ENCODE results near the gene SOWAHA. TPM values are rescaled to one million over a fixed set of nuclear protein-coding genes. Genes with fewer than 3 reads are reported as not detected.
"Not testable (repeated sequence)": the region's sequence is repeated elsewhere in the genome, so short reads cannot be mapped to it uniquely, and the experiment has no call there.

SOWAHA gene
- total and polyA plus RNA-seq, 2 of the 8 experiments (the other 6 are each of a cell fraction or from before 2014, with no cell fraction given), result 0.09 to 0.11 TPM

DNA sequence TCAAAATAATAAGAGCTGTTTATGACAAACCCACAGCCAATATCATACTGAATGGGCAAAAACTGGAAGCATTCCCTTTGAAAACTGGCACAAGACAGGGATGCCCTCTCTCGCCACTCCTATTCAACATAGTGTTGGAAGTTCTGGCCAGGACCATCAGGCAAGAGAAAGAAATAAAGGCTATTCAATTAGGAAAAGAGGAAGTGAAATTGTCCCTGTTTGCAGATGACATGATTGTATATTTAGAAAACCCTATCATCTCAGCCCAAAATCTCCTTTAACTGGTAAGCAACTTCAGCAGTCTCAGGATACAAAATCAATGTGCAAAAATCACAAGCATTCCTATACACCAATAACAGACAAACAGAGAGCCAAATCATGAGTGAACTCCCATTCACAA, 8.9 kb upstream of the SOWAHA start:
- H4K91ac ChIP-seq (replicated peaks; ENCODE audit: insufficient read length, low read length); H2BK5ac ChIP-seq (ENCODE audit: low read depth, low read length); H2AK5ac ChIP-seq (ENCODE audit: low read depth, low read length); H3K79me2 ChIP-seq (ENCODE audit: control insufficient read depth in 1 of 2, insufficient read depth in 2 of 2, low read length in 2 of 2); H3K4me3 ChIP-seq (ENCODE audit: extremely low read depth in 1 of 4, insufficient read depth in 2 of 4, low read depth in 3 of 4, low read length in 4 of 4); H3K56ac ChIP-seq (replicated peaks; ENCODE audit: insufficient read length, low read depth, low read length); H4K8ac ChIP-seq (ENCODE audit: extremely low read depth, insufficient read depth, low read length); H3K9me3 ChIP-seq (ENCODE audit: insufficient read depth in 2 of 2, low read depth in 1 of 2, low read length in 1 of 2); H4K20me1 ChIP-seq (replicated peaks in 1 of 2; ENCODE audit: control insufficient read depth in 1 of 2, insufficient read depth in 2 of 2, low read length in 2 of 2); H2BK12ac ChIP-seq (ENCODE audit: low read depth, low read length); H3K27ac ChIP-seq (ENCODE audit: low read depth, low read length); H2AFZ ChIP-seq (ENCODE audit: low read length); H3K27me3 ChIP-seq (replicated peaks in 1 of 4; ENCODE audit: control insufficient read depth in 3 of 4, extremely low read depth in 1 of 4, insufficient read depth in 3 of 4, low read length in 3 of 4); H2BK20ac ChIP-seq (ENCODE audit: low read length); H4K5ac ChIP-seq (ENCODE audit: insufficient read length, low read depth, low read length); H3K79me1 ChIP-seq (ENCODE audit: low read depth, low read length); H2BK15ac ChIP-seq (ENCODE audit: low read length); DNase-seq (ENCODE audit: low read depth in 1 of 2, low spot score in 2 of 2); FAIRE-seq; H2BK120ac ChIP-seq (replicated peaks; ENCODE audit: low read depth, low read length); H3K23ac ChIP-seq (ENCODE audit: insufficient read length); H3K36me3 ChIP-seq (ENCODE audit: control insufficient read depth in 2 of 4, insufficient read depth in 4 of 4, low read length in 3 of 4); H3K4me2 ChIP-seq (ENCODE audit: insufficient read depth in 1 of 2, low read depth in 2 of 2, low read length in 2 of 2); H3K23me2 ChIP-seq (ENCODE audit: low read depth, low read length); H3K9ac ChIP-seq (replicated peaks in 1 of 4; ENCODE audit: extremely low read depth in 1 of 4, low read depth in 3 of 4, low read length in 3 of 4); H3K4me1 ChIP-seq (replicated peaks in 1 of 4; ENCODE audit: control insufficient read depth in 3 of 4, insufficient read depth in 4 of 4, low read length in 3 of 4); H3K14ac ChIP-seq (ENCODE audit: insufficient read length); H3K4ac ChIP-seq (replicated peaks; ENCODE audit: insufficient read length, low read depth, low read length); H3K18ac ChIP-seq (ENCODE audit: extremely low read depth, low read length): not testable (repeated sequence)
- ChIA-PET POLR2A (ENCODE audit: partially characterized antibody) (interaction anchor here (1.0 kb wide), 1 partner anchor 12 kb away, joined by 3 read pairs; no protein-coding TSS in a partner anchor), CTCF (ENCODE audit: partially characterized antibody) (interaction anchor here (1.2 to 3.1 kb wide), 2 partner anchors 21 to 49 kb away, joined by 3 to 19 read pairs; no protein-coding TSS in a partner anchor)
- WGBS, 2 experiments (ENCODE audit: extremely low coverage in 1 of 2, insufficient coverage in 1 of 2, insufficient read length in 1 of 2, insufficient replicate concordance in 2 of 2, low coverage in 1 of 2, low lambda C conversion rate in 2 of 2, missing lambda C conversion rate in 1 of 2), result no CpG with 5 or more reads among the region's 1 CpG

DNA sequence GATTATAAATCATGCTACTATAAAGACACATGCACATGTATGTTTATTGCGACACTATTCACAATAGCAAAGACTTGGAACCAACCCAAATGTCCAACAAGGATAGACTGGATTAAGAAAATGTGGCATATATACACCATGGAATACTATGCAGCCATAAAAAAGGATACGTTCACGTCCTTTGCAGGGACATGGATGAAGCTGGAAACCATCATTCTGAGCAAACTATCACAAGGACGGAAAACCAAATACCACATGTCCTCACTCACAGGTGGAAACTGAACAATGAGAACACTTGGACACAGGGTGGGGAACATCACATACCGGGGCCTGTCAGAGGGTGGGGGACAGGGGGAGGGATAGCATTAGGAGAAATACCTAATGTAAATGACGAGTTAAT, 7.2 kb upstream of the SOWAHA start:
- H3K23me2 ChIP-seq (ENCODE audit: low read depth, low read length); H3K27ac ChIP-seq (ENCODE audit: low read depth, low read length); H3K23ac ChIP-seq (ENCODE audit: insufficient read length); POLR2A ChIA-PET (ENCODE audit: partially characterized antibody); H2AK5ac ChIP-seq (ENCODE audit: low read depth, low read length); H4K5ac ChIP-seq (ENCODE audit: insufficient read length, low read depth, low read length); H4K20me1 ChIP-seq (replicated peaks in 1 of 2; ENCODE audit: control insufficient read depth in 1 of 2, insufficient read depth in 2 of 2, low read length in 2 of 2); H3K4me2 ChIP-seq (ENCODE audit: insufficient read depth in 1 of 2, low read depth in 2 of 2, low read length in 2 of 2); H3K79me1 ChIP-seq (ENCODE audit: low read depth, low read length); H2BK15ac ChIP-seq (ENCODE audit: low read length); H2BK12ac ChIP-seq (ENCODE audit: low read depth, low read length); H3K4me1 ChIP-seq (replicated peaks in 1 of 4; ENCODE audit: control insufficient read depth in 3 of 4, insufficient read depth in 4 of 4, low read length in 3 of 4); DNase-seq (ENCODE audit: low read depth in 1 of 2, low spot score in 2 of 2); H2AFZ ChIP-seq (ENCODE audit: low read length); H2BK120ac ChIP-seq (replicated peaks; ENCODE audit: low read depth, low read length); H4K8ac ChIP-seq (ENCODE audit: extremely low read depth, insufficient read depth, low read length); H3K18ac ChIP-seq (ENCODE audit: extremely low read depth, low read length); H3K79me2 ChIP-seq (ENCODE audit: control insufficient read depth in 1 of 2, insufficient read depth in 2 of 2, low read length in 2 of 2); H3K4me3 ChIP-seq (ENCODE audit: extremely low read depth in 1 of 4, insufficient read depth in 2 of 4, low read depth in 3 of 4, low read length in 4 of 4); H2BK20ac ChIP-seq (ENCODE audit: low read length); FAIRE-seq; H3K4ac ChIP-seq (replicated peaks; ENCODE audit: insufficient read length, low read depth, low read length); H3K36me3 ChIP-seq (ENCODE audit: control insufficient read depth in 2 of 4, insufficient read depth in 4 of 4, low read length in 3 of 4); H3K27me3 ChIP-seq (replicated peaks in 1 of 4; ENCODE audit: control insufficient read depth in 3 of 4, extremely low read depth in 1 of 4, insufficient read depth in 3 of 4, low read length in 3 of 4); H3K14ac ChIP-seq (ENCODE audit: insufficient read length); H3K9me3 ChIP-seq (ENCODE audit: insufficient read depth in 2 of 2, low read depth in 1 of 2, low read length in 1 of 2); H4K91ac ChIP-seq (replicated peaks; ENCODE audit: insufficient read length, low read length); H3K9ac ChIP-seq (replicated peaks in 1 of 4; ENCODE audit: extremely low read depth in 1 of 4, low read depth in 3 of 4, low read length in 3 of 4); H3K56ac ChIP-seq (replicated peaks; ENCODE audit: insufficient read length, low read depth, low read length); H2BK5ac ChIP-seq (ENCODE audit: low read depth, low read length): not testable (repeated sequence)
- CTCF ChIA-PET (ENCODE audit: partially characterized antibody), result interaction anchor here (3.1 to 6.9 kb wide), 2 partner anchors 14 to 20 kb away, joined by 29 to 82 read pairs; no protein-coding TSS in a partner anchor
- 65% methylated on average over 6 of the region's 6 CpGs; no CpG with 5 or more reads in 1 of the 2 experiments for WGBS, 2 experiments (ENCODE audit: extremely low coverage in 1 of 2, insufficient coverage in 1 of 2, insufficient read length in 1 of 2, insufficient replicate concordance in 2 of 2, low coverage in 1 of 2, low lambda C conversion rate in 2 of 2, missing lambda C conversion rate in 1 of 2)
